GM19324 (cell line): ENCODE results near the gene THADA.

Experiments
- ATAC-seq: cut with Tn5 transposase; IDR thresholded peaks from one replicate; pipeline ENCODE4 v1.9.1; 2021; ENCODE audit warnings: mild to moderate bottlenecking, moderate library complexity; ENCODE audit not compliant: unreplicated experiment, low FRiP score

Gene THADA

GRCh38 chr2:43340945-43341356, 254.9 kb downstream of the THADA start:
- no peak for ATAC-seq

GRCh38 chr2:43340066-43340465, 255.8 kb downstream of the THADA start:
- no peak for ATAC-seq

- ATAC-seq: no peak
Observed at GRCh38 chr2:43333656-43334144, 262.1 kb downstream of the THADA start.

- no peak for ATAC-seq
Observed at GRCh38 chr2:43333101-43333655, 262.7 kb downstream of the THADA start.

- ATAC-seq: no peak
Observed at GRCh38 chr2:43332653-43333052, 263.2 kb downstream of the THADA start.

- ATAC-seq: no peak
Observed at GRCh38 chr2:43331422-43331821, 264.4 kb downstream of the THADA start.

- ATAC-seq: no peak
Observed at GRCh38 chr2:43329637-43330036, 266.2 kb downstream of the THADA start.

- ATAC-seq: no peak
Observed at GRCh38 chr2:43328832-43329231, 267.0 kb downstream of the THADA start.

- ATAC-seq: no peak
Observed at GRCh38 chr2:43328133-43328532, 267.7 kb downstream of the THADA start.

- no peak for ATAC-seq
Observed at GRCh38 chr2:43327119-43327518, 268.7 kb downstream of the THADA start.

GRCh38 chr2:43326101-43326825, 269.6 kb downstream of the THADA start:
- no peak for ATAC-seq

- no peak for ATAC-seq
Observed at GRCh38 chr2:43325107-43325811, 270.6 kb downstream of the THADA start.

- ATAC-seq: no peak
Observed at GRCh38 chr2:43324259-43325106, 271.4 kb downstream of the THADA start.

- no peak for ATAC-seq
Observed at GRCh38 chr2:43323857-43324256, 272.0 kb downstream of the THADA start.

- ATAC-seq: no peak
Observed at GRCh38 chr2:43321446-43321845, 274.4 kb downstream of the THADA start.

GRCh38 chr2:43319541-43319940, 276.3 kb downstream of the THADA start:
- no peak for ATAC-seq

- no peak for ATAC-seq
Observed at GRCh38 chr2:43318791-43319190, 277.0 kb downstream of the THADA start.

GRCh38 chr2:43317680-43318079, 278.2 kb downstream of the THADA start:
- no peak for ATAC-seq

GRCh38 chr2:43317194-43317593, 278.6 kb downstream of the THADA start:
- ATAC-seq: no peak

GRCh38 chr2:43315482-43315881, 280.4 kb downstream of the THADA start:
- no peak for ATAC-seq
